GM19395 (cell line): Measurements from ENCODE around the gene ROPN1.

Experiments used
- ATAC-seq: cut with Tn5 transposase; IDR thresholded peaks from one replicate; pipeline ENCODE4 v1.9.1; 2021; ENCODE audit warnings: mild to moderate bottlenecking, moderate library complexity; ENCODE audit not compliant: unreplicated experiment

ROPN1 gene

DNA sequence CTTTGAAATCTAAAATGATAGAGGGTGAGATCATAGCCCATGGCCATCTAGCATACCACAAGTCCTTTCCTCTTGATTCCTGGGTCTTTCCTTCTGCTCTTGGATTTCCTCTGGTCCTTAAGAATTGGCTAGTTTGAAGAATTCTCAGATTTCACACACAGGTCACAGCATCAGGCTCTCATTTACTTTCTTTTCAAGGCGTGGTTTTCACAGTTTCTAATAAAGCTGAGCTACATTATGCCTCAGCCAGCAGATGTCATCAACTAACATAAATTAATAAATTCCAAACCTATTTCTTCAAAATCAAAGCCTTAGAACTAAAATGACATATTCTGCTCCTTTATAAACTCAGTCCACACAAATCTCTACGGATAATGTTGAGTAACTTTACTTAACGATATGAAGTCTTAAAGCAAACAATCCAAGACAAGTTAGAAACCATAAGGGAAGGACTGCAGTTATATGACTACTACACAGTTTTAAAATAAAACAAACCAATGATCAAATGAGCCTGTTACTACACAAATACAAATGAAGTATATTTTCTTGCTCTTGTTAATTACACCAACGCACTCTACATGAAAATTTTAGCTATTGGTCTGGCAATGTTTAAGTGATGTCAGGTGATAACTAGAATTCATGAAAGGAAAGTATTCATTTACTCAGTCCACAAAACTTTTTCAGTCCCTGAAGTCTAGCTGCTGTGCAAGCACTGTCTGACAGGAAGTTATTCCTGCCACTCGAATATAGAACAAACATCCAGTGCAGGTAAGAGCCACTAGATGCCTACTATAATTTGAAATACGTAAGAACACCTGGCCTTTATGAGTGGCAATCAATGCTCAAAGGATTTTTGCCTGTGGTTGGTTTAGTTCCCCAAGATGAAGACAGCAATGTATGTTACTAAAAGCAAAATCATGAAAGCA, 40.1 kb downstream of the ROPN1 start:
- ATAC-seq, result no peak

DNA sequence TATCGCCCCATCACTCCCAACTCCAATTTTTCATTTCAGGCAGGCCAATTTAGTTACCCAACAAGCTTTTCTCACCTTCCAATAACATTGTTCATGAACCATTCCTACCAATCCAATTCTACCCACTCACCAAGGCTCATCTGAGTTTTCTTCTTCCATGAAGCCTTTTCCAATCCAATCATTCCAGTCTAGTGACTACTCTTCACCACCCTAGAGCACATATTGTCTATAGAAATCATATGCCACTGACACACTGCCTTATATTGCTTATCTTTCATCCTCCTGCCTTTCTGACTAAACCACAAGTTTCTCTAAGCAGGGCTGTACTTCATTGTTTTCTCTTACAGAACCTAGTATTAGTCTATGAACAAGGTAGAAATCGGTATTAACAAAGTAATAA, 42.3 kb downstream of the ROPN1 start:
- no peak for ATAC-seq

DNA sequence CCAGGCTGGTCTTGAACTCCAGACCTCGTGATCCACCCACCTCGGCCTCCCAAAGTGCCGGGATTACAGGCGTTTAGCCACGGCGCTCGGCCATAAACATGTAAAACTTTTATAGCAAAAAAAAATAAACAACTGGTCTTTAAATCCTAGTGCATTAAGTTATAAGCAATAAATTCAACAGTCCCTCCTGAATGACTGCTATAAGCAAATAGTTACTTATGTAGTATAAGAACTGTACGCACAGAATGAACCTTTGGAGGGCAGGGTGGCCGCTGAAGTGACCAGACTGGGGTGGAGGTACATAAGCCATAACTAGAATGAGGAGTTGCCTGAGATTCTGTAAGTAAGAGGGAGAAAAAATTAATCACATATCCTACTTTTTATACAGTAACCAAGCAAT, 43.5 kb downstream of the ROPN1 start:
- no peak for ATAC-seq

DNA sequence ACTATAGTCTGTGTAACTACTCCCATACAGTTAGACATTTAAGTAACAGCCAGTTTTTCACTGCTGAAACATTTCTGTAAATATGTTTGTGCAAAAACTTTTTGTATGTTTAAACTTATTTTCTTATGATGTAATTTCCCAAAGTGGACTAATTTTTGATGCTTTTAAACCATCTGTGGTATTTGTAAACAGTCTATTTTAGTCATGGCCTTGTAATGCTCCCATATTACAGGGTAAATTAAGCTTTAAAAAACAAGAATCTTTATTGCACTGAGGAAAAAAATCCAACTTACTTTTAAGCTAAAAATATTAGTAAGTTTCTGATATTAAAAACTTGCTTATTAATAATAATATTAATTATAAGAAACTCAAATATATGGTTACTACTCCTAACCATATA, 44.4 kb downstream of the ROPN1 start:
- ATAC-seq, result no peak

DNA sequence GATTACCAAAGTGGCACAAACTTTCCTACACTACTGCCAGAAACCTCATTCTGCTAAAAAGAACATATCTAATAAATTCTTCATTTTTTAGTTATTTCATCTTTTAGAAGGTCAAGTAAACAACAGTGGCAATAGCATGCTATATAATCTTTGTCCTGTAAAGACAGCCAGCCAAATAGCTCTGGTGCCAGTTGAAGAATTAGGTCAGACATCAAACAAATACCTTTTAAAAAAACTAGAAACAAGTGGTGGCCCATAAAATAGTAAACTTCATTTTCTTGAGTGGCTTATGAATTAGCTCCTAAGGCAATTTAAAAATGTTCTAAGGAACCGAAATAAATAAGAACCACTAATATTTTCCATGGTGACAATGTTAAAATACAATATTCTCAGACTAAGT, 50.4 kb downstream of the ROPN1 start:
- no peak for ATAC-seq

DNA sequence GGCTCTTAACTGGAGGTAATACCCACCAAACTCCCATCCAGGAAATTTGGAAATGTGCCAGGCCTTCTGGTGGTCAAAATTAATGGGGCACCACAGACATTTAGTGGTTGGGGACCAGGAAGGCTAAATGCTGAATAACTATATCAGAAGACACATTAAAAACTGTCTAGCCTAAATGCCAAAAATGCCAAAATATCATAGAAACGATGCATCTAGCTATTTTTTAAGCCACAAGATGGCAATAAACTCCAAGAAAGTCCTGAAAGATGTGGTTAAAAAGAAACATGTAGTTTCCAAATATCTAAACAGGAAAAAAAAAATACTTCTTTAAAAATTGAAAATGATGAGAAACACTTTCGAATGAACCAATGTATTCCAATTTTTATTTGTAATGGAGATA, 50.8 kb downstream of the ROPN1 start:
- no peak for ATAC-seq

DNA sequence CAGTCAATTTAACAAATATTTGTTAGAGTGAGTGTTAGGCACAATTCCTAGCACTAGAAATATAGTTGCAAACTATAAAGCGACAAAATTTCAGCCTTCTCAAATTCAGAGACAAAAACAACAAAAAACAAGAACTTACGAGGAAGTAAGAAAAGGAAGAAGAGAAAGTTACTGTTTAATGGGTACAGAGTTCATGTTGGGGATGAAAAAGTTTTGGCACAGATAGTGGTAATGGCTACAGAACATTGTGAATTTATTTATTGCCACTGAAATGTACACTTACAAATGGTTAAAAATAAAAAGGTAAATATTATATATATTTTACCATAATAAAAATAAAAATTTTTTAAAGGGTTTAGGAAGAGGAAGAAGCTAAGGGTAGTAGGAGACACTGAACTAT, 52.2 kb downstream of the ROPN1 start:
- no peak for ATAC-seq

DNA sequence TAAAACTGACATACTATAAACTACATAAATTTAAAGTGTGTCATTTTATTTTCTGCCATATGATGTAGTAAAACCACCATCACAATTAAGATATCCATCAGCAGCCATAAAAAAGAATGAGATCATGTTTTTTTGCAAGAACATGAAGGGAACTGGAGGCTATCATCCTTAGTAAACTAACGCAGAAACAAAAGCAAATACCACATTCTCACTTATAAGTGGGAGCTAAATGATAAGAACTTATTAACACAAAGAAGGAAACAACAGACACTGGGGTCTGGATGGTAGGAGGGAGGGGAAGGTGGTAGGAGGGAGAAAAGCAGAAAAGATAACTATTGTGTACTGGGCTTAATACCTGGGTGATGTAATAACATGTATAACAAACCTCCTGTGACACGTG, 55.5 kb downstream of the ROPN1 start:
- no peak for ATAC-seq

DNA sequence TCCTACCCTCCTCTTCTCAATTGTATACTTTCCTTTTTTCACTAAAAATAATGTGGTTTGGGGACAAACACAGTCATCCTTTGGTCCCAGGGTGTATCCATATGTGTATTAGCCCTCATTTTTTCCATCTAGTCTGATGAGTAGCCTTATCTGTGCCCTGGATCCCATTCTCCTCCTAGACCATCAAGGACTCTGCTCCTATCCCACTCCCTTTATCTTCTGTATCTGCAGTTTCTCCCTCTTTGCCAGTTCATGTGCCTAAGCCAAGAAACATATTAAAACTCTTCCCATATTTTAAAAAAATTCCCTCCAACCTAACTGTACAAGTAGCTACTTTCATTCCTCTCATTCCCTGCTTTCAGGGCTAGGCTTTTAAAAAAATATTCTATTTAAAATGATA, 56.1 kb downstream of the ROPN1 start:
- no peak for ATAC-seq

DNA sequence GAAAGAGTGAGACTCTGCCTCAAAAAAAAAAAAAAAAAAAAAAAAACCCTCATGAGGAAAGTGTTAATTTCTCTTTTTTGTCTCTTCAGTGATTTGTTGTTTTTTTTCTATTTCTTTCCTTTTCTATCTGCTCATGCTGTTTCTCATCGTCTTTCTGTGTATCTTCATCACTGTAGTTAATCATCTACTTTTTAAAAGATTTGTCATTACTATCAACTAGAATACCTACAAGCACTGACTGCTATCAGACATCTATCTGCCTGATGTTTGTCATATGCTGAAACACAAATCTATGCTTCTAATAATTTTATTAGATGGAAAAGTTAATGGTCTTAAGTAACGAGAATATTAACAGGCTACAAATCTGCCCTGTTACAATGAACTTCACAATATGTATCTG, 57.7 kb downstream of the ROPN1 start:
- no peak for ATAC-seq

DNA sequence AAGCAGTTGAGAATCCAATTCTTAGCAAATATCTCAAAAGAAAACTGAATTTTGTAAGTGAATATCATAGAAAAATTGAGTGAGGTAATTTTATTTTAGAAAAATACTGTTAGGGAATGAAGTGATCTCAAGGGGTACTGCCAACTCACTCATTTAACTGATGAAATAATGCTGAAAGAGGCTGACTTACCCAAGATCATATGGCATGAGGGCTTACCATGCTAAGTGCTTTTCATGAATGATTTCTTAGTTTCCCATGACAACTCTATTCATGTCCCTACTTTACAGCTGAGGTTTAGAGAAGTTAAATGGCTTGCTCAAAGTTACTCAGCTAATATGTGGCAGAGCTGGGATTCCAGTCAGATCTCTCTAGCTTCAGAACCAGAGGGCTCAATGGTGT, 61.5 kb downstream of the ROPN1 start:
- no peak for ATAC-seq

DNA sequence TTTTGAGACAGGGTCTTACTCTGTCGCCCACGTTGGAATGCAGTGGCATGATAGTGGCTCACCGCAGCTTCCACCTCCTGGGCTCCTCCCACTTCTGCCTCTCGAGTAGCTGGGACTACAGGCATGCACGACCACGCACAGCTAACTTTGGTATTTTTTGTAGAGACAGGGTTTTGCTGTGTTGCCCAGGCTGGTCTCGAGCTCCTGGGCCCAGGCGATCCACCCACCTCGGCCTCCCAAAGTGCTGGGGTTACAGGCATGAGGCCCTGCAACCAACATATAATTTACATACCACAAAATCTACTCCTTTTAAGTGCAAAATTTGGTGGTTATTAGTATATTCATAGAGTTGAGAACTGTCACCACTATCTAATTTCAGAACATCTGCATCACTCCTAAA, 62.6 kb downstream of the ROPN1 start:
- ATAC-seq, result no peak

DNA sequence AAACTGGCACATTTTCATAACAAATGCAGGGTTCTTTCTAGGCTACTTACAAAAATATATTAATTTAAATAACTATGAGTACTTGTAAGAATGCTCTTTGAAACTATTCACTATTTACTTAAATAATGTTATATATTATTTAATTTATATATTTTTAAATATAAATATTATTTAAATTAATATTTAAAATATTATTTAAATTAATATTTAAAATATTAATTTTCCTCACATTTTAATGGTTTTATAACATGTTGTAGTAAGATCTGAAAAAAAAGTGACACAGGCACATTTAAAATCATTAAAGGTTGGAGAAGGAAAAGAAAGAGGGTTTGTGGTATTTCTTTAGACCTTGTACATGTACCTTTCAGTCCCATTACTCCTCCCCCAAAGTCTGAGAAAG, 65.5 kb downstream of the ROPN1 start:
- ATAC-seq, result no peak

DNA sequence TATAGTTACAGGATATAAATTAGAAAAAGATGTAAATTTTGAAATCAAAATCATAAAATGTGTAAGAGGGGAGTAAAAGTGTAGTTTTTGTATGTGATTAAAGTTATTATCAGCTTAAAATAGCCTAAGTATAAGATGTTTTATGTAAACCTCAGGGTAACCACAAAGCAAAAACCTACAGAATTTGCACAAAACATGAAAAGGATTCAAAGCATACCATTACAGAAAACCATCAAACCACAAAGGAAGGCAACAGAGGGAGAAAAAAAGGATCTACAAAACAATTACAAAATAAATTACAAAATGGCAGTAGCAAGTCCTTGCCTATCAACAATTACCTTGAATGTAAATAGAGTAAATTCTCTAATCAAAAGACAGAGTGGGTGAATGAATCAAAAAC, 71.1 kb downstream of the ROPN1 start:
- no peak for ATAC-seq

DNA sequence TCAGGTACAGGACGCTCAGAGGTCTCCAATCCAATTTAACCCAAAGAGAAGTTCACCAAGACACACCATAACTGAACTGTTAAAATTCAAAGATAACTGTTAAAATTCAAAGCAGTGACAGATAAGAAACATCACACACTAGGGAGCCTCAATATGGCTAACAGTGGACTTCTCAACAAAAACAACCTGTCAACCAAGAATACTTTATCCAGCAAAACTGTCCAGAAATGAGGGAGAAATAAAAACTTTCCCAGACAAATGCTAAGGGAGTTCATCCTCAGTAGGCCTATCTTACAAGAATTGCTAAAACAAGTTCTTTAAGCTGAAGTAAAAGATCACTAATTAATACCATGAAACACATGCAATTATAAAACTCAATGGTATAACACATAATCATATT, 71.5 kb downstream of the ROPN1 start:
- ATAC-seq, result no peak

DNA sequence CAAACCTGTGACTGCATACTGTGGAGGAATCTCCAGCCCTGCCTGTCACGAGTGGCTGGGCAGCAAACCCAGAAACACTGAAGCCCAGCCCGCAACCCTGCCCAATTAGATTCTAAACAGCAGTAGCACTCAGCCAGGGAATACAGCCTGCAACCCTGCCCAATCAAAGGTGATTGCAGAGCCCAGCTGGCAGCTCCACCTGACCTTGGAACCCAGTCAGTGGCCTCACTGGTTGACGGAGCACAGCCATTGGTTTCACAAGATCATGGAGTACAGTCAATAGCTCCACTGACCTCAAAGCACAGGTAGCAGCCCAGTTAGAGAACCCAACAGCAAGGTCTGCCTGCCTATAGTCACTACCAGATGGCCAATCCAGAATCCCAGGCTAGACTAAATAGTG, 72.6 kb downstream of the ROPN1 start:
- ATAC-seq, result no peak
